Endothelial cell of umbilical vein (primary cell): ENCODE results near the gene TAF6. TPM values are rescaled to one million over a fixed set of nuclear protein-coding genes. Genes with fewer than 3 reads are reported as not detected.

Source experiments
- BruUV-seq: library from RNA; stranded (reverse); fragments of 400-500 nt; replicated peaks from 2 replicates; lab custom pipeline; 2021; lab: Mats Ljungman, UMichigan
- CTCF ChIA-PET: fragments of 300-600, 350-600 bp; sonication (Branson Sonifier 250); formaldehyde crosslinking; loops from one replicate; lab custom pipeline; 2021; ENCODE audit warnings: antibody characterized with exemption, inconsistent platforms; lab: Charles Lee
- POLR2A ChIA-PET: fragments of 300-600, 350-600 bp; sonication (Branson Sonifier 250); formaldehyde crosslinking; loops from one replicate; lab custom pipeline; 2021; ENCODE audit warnings: antibody characterized with exemption, inconsistent platforms; lab: Charles Lee
- DNase-seq: peaks from one replicate; pipeline ENCODE4 v3.0.0-alpha.2; 2011; ENCODE audit warnings: low read depth, low spot score
- FAIRE-seq: peaks from 2 replicates; lab custom pipeline; 2011; peaks lifted over from hg19 to GRCh38; lab: Jason Lieb, UNC
- H2AFZ ChIP-seq: 2 replicates; pipeline ENCODE4 v1.6.0; 2012; ENCODE audit warnings: low read depth, low read length, control low read depth, inconsistent platforms
- H3K27ac ChIP-seq: 2 replicates; pipeline ENCODE4 v1.5.1; 2011; ENCODE audit warnings: low read depth, mild to moderate bottlenecking, control low read depth, low read length, moderate library complexity; ENCODE audit not compliant: insufficient read depth
- H3K27me3 ChIP-seq, 2 experiments: 2 replicates each; pipeline versions ENCODE4 v1.6.0 to v1.6.1; 2011; ENCODE audit warnings: low read length in 2 of 2, mixed read lengths in 1 of 2; ENCODE audit not compliant: control insufficient read depth in 2 of 2, insufficient read depth in 2 of 2
- H3K36me3 ChIP-seq, 2 experiments: 2 replicates in 1 of 2; 3 replicates in 1 of 2; pipeline ENCODE4 v1.5.1; 2011; ENCODE audit warnings: low read length in 2 of 2, mild to moderate bottlenecking in 1 of 2, moderate library complexity in 1 of 2; ENCODE audit not compliant: control insufficient read depth in 2 of 2, insufficient read depth in 2 of 2; ENCODE audit errors: extremely low read depth in 1 of 2
- H3K4me1 ChIP-seq: 3 replicates; pipeline ENCODE4 v1.5.1; 2011; ENCODE audit warnings: mild to moderate bottlenecking, low read length; ENCODE audit not compliant: control insufficient read depth, insufficient read depth; ENCODE audit errors: extremely low read depth
- H3K4me2 ChIP-seq: 2 replicates; pipeline ENCODE4 v1.6.1; 2011; ENCODE audit warnings: low read length, control low read depth, mixed read lengths; ENCODE audit not compliant: insufficient read depth
- H3K4me3 ChIP-seq, 3 experiments: fragments of 200-600 bp in 1 of 3; sonication (generic), shearing (Covaris generic) in 1 of 3; replicated peaks in 1 of 3; 2 replicates each; pipeline ENCODE4 v1.5.1; 2011 to 2016; ENCODE audit warnings: control low read depth in 3 of 3, low read length in 3 of 3, mild to moderate bottlenecking in 2 of 3, inconsistent platforms in 1 of 3, low read depth in 1 of 3, moderate library complexity in 1 of 3; ENCODE audit not compliant: insufficient read depth in 1 of 3
- H3K79me2 ChIP-seq: 2 replicates; pipeline ENCODE4 v1.6.0; 2012; ENCODE audit warnings: low read length, inconsistent platforms; ENCODE audit not compliant: control insufficient read depth, insufficient read depth
- H3K9ac ChIP-seq: replicated peaks from 2 replicates; pipeline ENCODE3; 2011; ENCODE audit warnings: low read length, control low read depth; ENCODE audit not compliant: insufficient read depth; ENCODE audit errors: extremely low read depth
- H3K9me1 ChIP-seq: replicated peaks from 3 replicates; pipeline ENCODE4 v1.6.0; 2011; ENCODE audit warnings: mild to moderate bottlenecking, low read length; ENCODE audit not compliant: control insufficient read depth, insufficient read depth; ENCODE audit errors: extremely low read depth
- H3K9me3 ChIP-seq: replicated peaks from 2 replicates; pipeline ENCODE4 v1.5.1; 2012; ENCODE audit warnings: low read length, inconsistent platforms; ENCODE audit not compliant: control insufficient read depth, insufficient read depth
- H4K20me1 ChIP-seq: replicated peaks from 2 replicates; pipeline ENCODE3; 2011; ENCODE audit warnings: mild to moderate bottlenecking, low read length; ENCODE audit not compliant: control insufficient read depth, insufficient read depth; ENCODE audit errors: extremely low read depth
- CTCF ChIP-seq, 2 donors: IDR thresholded peaks; 1 replicate in 1 of 2; 2 replicates in 1 of 2; pipeline ENCODE4 v1.5.1; 2011; ENCODE audit warnings: low read length in 2 of 2, mild to moderate bottlenecking in 2 of 2, moderate library complexity in 2 of 2, control low read depth in 1 of 2, inconsistent platforms in 1 of 2, low read depth in 1 of 2; ENCODE audit not compliant: insufficient read depth in 1 of 2; ENCODE audit errors: extremely low read depth in 1 of 2
- EZH2 ChIP-seq: IDR thresholded peaks from 2 replicates; pipeline ENCODE4 v1.6.1; 2012; ENCODE audit warnings: borderline replicate concordance, low read depth, mild to moderate bottlenecking, moderate library complexity, low read length, inconsistent platforms; ENCODE audit not compliant: severe bottlenecking
- FOS ChIP-seq: IDR thresholded peaks from 2 replicates; pipeline ENCODE4 v1.6.1; 2011; ENCODE audit warnings: mild to moderate bottlenecking, low read length, moderate library complexity, borderline replicate concordance; ENCODE audit not compliant: insufficient read depth
- GATA2 ChIP-seq: IDR thresholded peaks from 2 replicates; pipeline ENCODE4 v1.7.0; 2011; ENCODE audit warnings: low read depth, mild to moderate bottlenecking, moderate library complexity, mixed read lengths, low read length; ENCODE audit not compliant: insufficient read length, insufficient read depth
- JUN ChIP-seq: IDR thresholded peaks from 2 replicates; pipeline ENCODE4 v1.6.1; 2011; ENCODE audit warnings: borderline replicate concordance, low read depth; ENCODE audit not compliant: insufficient read length, insufficient read depth
- MAX ChIP-seq: IDR thresholded peaks from 2 replicates; pipeline ENCODE4 v1.6.1; 2011; ENCODE audit not compliant: insufficient read depth, insufficient read length
- MYC ChIP-seq: IDR thresholded peaks from one replicate; pipeline ENCODE4 v1.6.1; 2011; ENCODE audit warnings: mild to moderate bottlenecking, low read depth, low read length
- POLR2A ChIP-seq: IDR thresholded peaks from 2 replicates; pipeline ENCODE4 v1.6.1; 2012; ENCODE audit warnings: low read depth, mild to moderate bottlenecking, control low read depth, low read length
- POLR2AphosphoS5 ChIP-seq: IDR thresholded peaks from 2 replicates; pipeline ENCODE4 v1.6.1; 2012; ENCODE audit warnings: low read depth, mild to moderate bottlenecking, control low read depth, low read length, moderate library complexity; ENCODE audit not compliant: insufficient read depth
- dilution Hi-C: fragments of 300-500 bp; cut with MboI; formaldehyde crosslinking; loops from one replicate; pipeline ENCODE4 v1.15.0; 2019; ENCODE audit warnings: low sequenced_read_pairs; ENCODE audit not compliant: extremely low pct_ligation_motif_present
- intact Hi-C: fragments of 100-400 bp; cut with micrococcal nuclease; formaldehyde crosslinking; loops from one replicate; pipeline ENCODE4 v1.10.0; 2022
- polyA plus RNA-seq, 4 experiments: library from polyadenylated mRNA; depleted of rRNA in 3 of 4; stranded (reverse) in 3 of 4; unstranded in 1 of 4; fragments of >200 nt; gene quantifications; 2 replicates each; pipeline versions ENCODE4 v1.2.1 to v1.2.3, GENCODE V29; 2011 to 2012; ENCODE audit warnings: missing spikeins in 1 of 4
- total RNA-seq: library from RNA; stranded (reverse); gene quantifications from 2 replicates; pipeline ENCODE4 v1.2.3, GENCODE V29; 2021

The TAF6 gene
- total and polyA plus RNA-seq, 2 donors (not counting 3 experiments of a cell fraction or from before 2014, with no cell fraction given): 32.7 to 64.6 TPM

- TSS peak; percentile 30 for BruUV-seq
- no peak for TF ChIP-seq POLR2A
- TF ChIP-seq POLR2AphosphoS5: no peak
Observed at GRCh38 chr7:100090527-100091410, 28.4 kb downstream of the TAF6 start.

GRCh38 chr7:100089458-100090196, 29.5 kb downstream of the TAF6 start:
- Histone ChIP-seq H3K4me3 (peak overlapping the region; percentile 62 to 74 (median 68)), H4K20me1 (no peaks in the 10 kb centered on the region), H3K4me1 (peaks cover 39% of the 10 kb centered on the region), H3K9ac (peak overlapping the region; percentile 90), H3K79me2 (peaks cover 19% of the 10 kb centered on the region), H3K27ac (peak overlapping the region; percentile 94), H3K9me1 (no peaks in the 10 kb centered on the region), H3K4me2 (peak overlapping the region; percentile 53), H3K27me3 (no peaks in the 10 kb centered on the region), H3K36me3 (peaks cover 21 to 26% of the 10 kb centered on the region in 2 experiments), H2AFZ (no peak overlapping the region), H3K9me3 (no peaks in the 10 kb centered on the region)
- DNase-seq (no peak), FAIRE-seq (peak; percentile 38)
- no peak for TF ChIP-seq MAX
- no peak for TF ChIP-seq POLR2AphosphoS5
- no peak for TF ChIP-seq GATA2
- TF ChIP-seq FOS: no peak
- no peak for TF ChIP-seq MYC
- TF ChIP-seq JUN: no peak
- no peak for TF ChIP-seq EZH2
- TF ChIP-seq POLR2A: no peak
- no peak for TF ChIP-seq CTCF (IDR thresholded peaks at IDR 0.05; ENCODE audit: extremely low read depth in 1 of 2, insufficient read depth in 1 of 2, low read depth in 1 of 2, low read length in 2 of 2)
- ChIA-PET POLR2A (interaction anchor here (1.0 to 1.9 kb wide), 3 partner anchors 9 to 12 kb away, joined by 3 to 6 read pairs (median 4); partner anchors contain the start of genes AP4M1 and MCM7), CTCF (interaction anchor here (0.5 to 2.9 kb wide), 4 partner anchors 9 to 13 kb away, joined by 3 to 18 read pairs (median 4); partner anchors contain the start of genes AP4M1 and MCM7)
- BruUV-seq: no TSS peak
- intact Hi-C loops: loop anchor here (10.0 kb wide), 1 partner anchor 175 kb away; the partner anchor contains the start of gene TRIM4
- dilution Hi-C loops: no loop called here

More at GRCh38 chr7:100090527-100091410, 28.4 kb downstream of the TAF6 start:
- CTCF ChIA-PET: interaction anchor here (0.6 to 1.2 kb wide), 4 partner anchors 8 to 10 kb away, joined by 3 to 5 read pairs (median 4); partner anchors contain the start of genes AP4M1 and MCM7
- POLR2A ChIA-PET: interaction anchor here (1.6 to 1.9 kb wide), 2 partner anchors 8 to 11 kb away, joined by 3 to 4 read pairs; partner anchors contain the start of genes AP4M1 and MCM7
- H3K36me3 ChIP-seq: peaks cover 28 to 33% of the 10 kb centered on the region in 2 experiments
- DNase-seq (no peak), FAIRE-seq (no peak)
- intact Hi-C loops: no loop called here
- no peaks in the 10 kb centered on the region for H3K9me3 ChIP-seq
- no peaks in the 10 kb centered on the region for H4K20me1 ChIP-seq
- dilution Hi-C loops: no loop called here
- no peak overlapping the region for H3K4me2 ChIP-seq
- H3K9me1 ChIP-seq: no peaks in the 10 kb centered on the region
- peaks cover 39% of the 10 kb centered on the region for H3K4me1 ChIP-seq
- H2AFZ ChIP-seq: no peak overlapping the region
- H3K27ac ChIP-seq: no peak overlapping the region
- peaks cover 21% of the 10 kb centered on the region for H3K79me2 ChIP-seq
- no peak overlapping the region for H3K4me3 ChIP-seq
- no peaks in the 10 kb centered on the region for H3K27me3 ChIP-seq
- H3K9ac ChIP-seq: no peak overlapping the region
